ENCODE results near the gene ZDHHC8.

The ZDHHC8 gene

DNA sequence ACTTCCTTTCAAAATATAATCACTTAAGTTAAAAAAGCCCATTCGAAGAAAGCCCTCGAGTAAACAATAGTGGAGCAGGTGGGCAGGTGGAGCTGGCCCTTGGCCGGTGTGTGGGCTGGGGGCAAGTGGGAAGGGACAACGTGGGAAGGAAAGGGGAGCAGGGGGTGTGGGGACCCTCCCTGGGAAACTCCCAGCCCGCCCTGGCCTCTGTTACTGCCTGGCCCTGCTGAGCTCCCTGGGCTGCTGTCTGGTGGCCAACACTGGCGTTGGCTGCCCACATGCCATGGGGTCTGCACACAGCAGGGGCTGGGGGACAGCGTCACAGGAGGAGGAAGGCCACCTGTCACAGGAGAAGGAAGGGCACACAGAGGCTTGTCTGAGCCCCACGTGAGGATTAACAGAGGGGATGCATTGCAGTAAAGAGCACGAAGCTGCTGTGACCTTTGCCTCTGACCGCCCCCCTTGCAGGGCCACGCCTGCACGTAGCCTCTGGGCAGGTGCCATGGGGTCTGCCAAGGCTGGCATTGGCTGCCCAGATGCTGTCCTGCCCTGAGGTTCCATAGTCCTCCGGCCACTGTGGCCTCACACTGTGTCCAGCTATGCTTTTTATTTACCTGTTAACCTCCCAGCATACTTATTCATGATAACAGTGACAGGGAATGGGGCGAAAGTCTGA is 55.4 kb downstream of the ZDHHC8 start:
- TF ChIP-seq, protein P1, sequence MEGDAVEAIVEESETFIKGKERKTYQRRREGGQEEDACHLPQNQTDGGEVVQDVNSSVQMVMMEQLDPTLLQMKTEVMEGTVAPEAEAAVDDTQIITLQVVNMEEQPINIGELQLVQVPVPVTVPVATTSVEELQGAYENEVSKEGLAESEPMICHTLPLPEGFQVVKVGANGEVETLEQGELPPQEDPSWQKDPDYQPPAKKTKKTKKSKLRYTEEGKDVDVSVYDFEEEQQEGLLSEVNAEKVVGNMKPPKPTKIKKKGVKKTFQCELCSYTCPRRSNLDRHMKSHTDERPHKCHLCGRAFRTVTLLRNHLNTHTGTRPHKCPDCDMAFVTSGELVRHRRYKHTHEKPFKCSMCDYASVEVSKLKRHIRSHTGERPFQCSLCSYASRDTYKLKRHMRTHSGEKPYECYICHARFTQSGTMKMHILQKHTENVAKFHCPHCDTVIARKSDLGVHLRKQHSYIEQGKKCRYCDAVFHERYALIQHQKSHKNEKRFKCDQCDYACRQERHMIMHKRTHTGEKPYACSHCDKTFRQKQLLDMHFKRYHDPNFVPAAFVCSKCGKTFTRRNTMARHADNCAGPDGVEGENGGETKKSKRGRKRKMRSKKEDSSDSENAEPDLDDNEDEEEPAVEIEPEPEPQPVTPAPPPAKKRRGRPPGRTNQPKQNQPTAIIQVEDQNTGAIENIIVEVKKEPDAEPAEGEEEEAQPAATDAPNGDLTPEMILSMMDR (IDR thresholded peaks at IDR 0.05; ENCODE audit: control extremely low read depth, extremely low read depth, low read depth, missing control alignments): no peak
- POLR2A ChIA-PET: no interaction called here
- CTCF ChIA-PET: interaction anchor here (0.9 to 1.0 kb wide), 2 partner anchors 22 to 30 kb away, joined by 3 read pairs; no protein-coding TSS in a partner anchor
- DNase-seq (ENCODE audit: extremely low spot score): no peak

DNA sequence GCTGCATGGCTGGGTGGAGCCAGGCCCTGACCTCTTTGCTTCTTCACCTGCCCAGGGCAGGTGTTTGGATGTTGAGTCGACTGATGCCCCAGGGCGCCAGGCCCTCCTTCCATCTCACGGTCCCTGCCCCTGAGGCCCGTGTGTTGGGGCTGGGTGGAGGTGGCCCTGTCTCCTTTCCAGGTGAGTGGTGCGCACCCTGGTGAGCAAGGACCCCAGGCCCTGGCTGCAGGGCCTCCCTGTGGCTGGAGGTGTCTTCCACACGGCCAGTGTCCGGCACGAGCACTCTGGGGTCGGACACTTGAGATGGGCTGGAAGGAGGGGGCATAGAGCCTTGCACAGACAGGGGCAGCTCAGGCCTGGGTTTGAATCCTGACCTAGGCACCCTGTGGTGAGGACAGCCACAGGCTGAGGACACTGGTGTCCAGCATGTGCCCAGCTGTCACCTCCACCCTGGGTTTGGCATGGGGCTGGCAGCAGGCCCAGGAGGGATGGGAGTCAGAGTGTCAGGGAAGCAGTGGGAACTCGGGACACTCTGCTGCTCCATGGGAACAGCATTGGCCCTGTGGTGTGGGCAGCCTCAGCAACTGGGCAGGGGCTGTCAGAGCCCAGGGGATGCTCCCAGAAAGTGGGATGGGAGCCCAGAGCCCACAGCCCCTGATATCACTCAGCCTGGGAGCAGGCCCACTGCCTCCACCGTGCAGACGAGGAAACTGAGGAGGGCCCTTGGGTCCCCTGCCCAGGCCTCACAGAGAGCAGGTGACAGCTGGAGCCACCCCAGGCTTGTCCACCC is 56.4 kb downstream of the ZDHHC8 start:
- ChIA-PET POLR2A (no interaction called here), CTCF (no interaction called here)
- TF ChIP-seq, protein P1 (IDR thresholded peaks at IDR 0.05; ENCODE audit: control extremely low read depth, extremely low read depth, low read depth, missing control alignments): no peak
- DNase-seq (ENCODE audit: extremely low spot score): no peak

DNA sequence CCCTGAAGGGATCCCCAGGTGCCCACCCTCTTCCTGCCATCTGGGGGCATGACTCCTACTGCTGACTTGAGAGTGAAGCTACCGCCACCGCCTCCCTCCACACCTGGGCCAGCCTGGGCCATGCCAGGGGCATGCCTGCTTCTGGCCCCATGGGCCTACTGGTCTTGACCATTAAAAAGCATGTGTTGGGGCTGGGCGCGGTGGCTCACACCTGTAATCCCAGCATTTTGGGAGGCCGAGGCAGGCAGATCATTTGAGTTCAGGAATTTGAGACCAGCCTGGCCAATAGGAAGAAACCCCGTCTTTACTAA is 56.9 kb downstream of the ZDHHC8 start:
- TF ChIP-seq, protein P1 (IDR thresholded peaks at IDR 0.05; ENCODE audit: control extremely low read depth, extremely low read depth, low read depth, missing control alignments): no peak
- ChIA-PET CTCF (no interaction called here), POLR2A (no interaction called here)
- no peak for DNase-seq (ENCODE audit: extremely low spot score)

DNA sequence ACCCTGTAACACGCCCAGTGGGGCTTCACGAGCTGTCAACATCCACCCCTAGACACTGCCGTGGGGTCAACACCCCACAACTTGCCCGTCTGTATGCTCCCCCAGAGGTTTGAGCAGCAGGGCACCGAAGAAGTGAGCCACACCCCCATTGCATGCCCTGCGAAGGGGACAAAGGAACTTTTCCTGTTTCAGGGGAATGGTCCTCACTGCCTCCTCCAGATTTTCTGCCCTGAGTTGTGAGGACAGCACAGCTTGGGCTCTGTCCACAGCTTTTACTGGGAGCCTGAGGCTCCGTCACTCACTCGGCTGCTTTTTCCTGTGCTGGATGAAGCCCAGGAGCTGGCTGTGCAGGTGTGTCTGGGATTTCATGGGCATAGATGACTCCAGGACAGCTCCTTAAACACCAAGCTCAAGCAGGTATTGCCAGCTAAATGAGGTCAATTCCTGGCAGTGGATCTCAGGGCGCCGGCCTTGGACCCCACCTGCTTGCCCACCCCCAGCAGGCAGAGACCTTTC is 59.5 kb downstream of the ZDHHC8 start:
- TF ChIP-seq, protein P1 (IDR thresholded peaks at IDR 0.05; ENCODE audit: control extremely low read depth, extremely low read depth, low read depth, missing control alignments): no peak
- CTCF ChIA-PET: interaction anchor here (1.0 kb wide), 1 partner anchor 78 kb away, joined by 3 read pairs; no protein-coding TSS in a partner anchor
- POLR2A ChIA-PET: no interaction called here
- DNase-seq (ENCODE audit: extremely low spot score): no peak

DNA sequence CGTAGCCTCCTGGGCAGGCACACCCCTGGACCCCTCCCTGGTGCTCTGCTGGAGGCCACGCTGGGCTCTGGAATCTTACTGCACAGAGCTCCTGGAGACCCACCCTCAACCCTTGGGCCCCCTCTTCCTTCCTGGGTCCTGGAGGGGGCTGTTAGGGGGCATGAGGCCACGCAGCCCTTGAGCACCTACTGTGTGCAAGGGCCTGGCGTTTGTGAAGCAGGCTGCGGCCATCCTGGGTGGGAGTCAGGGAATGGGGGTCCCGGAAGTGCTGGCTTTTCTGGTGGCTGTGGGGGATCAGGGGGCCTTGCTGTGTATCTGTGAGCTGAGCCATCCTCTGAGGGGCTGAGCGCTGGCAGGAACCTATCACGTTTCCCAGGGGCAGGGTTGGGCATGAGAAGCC is 60.2 kb downstream of the ZDHHC8 start:
- CTCF ChIA-PET: interaction anchor here (1.0 to 1.1 kb wide), 2 partner anchors 46 to 77 kb away, joined by 3 to 4 read pairs; no protein-coding TSS in a partner anchor
- DNase-seq (ENCODE audit: extremely low spot score): no peak
- TF ChIP-seq, protein P1 (IDR thresholded peaks at IDR 0.05; ENCODE audit: control extremely low read depth, extremely low read depth, low read depth, missing control alignments): no peak
- POLR2A ChIA-PET: no interaction called here

DNA sequence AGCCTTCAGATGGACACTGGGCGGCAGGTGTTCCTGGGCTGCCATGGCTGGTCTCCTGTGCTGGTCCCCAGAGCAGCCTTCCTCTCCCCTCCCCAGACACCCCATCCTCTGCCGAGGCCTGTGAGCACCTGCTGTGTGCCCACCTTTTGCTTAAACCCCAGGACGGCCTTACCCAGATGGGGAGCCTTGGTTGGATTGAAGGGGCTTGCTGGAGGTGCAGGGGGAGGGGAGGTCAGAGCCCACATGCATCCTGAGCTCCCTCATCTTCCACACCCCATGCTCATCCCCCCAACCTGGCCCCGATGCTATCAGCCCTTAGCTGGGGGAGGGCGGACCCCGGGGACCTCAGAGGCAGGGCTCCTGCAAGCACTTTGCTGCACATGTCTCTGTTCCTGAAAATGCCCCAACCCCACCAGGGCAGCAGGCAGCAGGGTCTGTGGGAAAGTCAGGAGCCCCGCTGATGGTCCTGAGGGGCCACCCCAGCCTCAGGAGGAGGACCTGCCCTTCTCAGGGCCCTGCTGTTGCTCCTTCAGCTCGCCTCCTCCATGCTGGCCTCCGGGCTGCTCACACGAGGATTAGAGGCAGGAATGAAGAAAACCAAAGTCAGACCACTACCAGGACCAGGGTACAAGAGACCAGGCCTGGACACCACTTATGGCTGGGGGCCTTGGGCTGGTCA is 60.8 kb downstream of the ZDHHC8 start:
- ChIA-PET CTCF (interaction anchor here (1.1 to 1.2 kb wide), 2 partner anchors 45 to 94 kb away, joined by 3 to 4 read pairs; no protein-coding TSS in a partner anchor), POLR2A (no interaction called here)

More for the DNA sequence above, 60.8 kb downstream of the ZDHHC8 start:
- TF ChIP-seq, protein P1 (IDR thresholded peaks at IDR 0.05; ENCODE audit: control extremely low read depth, extremely low read depth, low read depth, missing control alignments): no peak
- DNase-seq (ENCODE audit: extremely low spot score): no peak
